Activated CD8-positive, alpha-beta memory T cell treated with anti-CD3 and anti-CD28 coated beads for 36 hours (primary cell): ENCODE data around the gene GIPC3. TPM values are rescaled to one million over a fixed set of nuclear protein-coding genes. Genes with fewer than 3 reads are reported as not detected.

Source experiments
- CTCF ChIA-PET: fragments of 350-600 bp; sonication (Branson Sonifier 250); formaldehyde crosslinking; loops from one replicate; lab custom pipeline; 2021; ENCODE audit warnings: antibody characterized with exemption; lab: Charles Lee
- POLR2A ChIA-PET: fragments of 350-600 bp; sonication (Branson Sonifier 250); formaldehyde crosslinking; loops from one replicate; lab custom pipeline; 2021; ENCODE audit warnings: antibody characterized with exemption; lab: Charles Lee
- total RNA-seq, 2 experiments: library from RNA; stranded (reverse); gene quantifications; one replicate each; pipeline ENCODE4 v1.2.3, GENCODE V29; 2021

GIPC3 gene
- total RNA-seq, 2 experiments from 2014 or later, result 0.44 to 0.67 TPM

DNA sequence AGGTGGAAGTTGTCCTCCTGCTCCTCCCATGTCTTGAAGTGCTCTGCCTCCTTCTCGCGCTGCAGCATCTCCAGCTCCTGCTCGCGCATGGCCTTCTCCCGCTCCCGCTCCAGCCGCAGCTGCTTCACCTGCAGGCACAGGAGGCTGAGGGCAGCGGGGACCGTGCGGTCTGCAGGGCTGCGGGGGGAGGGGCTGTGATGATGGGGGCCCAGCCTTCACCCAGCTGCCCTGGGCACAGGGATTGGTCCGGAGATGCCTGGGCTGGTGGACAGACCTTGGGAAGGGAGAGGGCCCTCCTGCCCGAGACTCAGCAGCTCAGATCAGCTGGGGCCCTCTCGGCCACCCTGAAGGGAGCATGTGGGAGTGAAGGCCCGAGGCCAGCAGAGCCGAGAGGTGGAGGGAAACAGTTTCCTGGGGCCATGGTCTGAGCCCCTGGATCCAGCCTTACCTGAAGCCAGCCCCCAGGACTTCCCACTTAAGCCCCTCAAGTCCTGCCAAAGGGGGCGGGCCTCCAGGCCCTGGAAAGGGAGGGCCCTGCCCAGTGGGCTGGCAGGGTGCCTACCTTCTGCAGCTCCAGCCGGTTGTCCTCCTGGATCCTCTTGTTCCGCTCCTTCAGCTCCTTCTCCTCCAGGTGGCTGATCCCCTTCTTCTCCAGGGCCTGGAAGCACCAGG is 35.0 kb downstream of the GIPC3 start:
- CTCF ChIA-PET, result interaction anchor here (1.0 to 1.7 kb wide), 4 partner anchors 12 to 35 kb away, joined by 3 to 4 read pairs (median 4); partner anchors contain the start of gene GIPC3
- POLR2A ChIA-PET, result no interaction called here

DNA sequence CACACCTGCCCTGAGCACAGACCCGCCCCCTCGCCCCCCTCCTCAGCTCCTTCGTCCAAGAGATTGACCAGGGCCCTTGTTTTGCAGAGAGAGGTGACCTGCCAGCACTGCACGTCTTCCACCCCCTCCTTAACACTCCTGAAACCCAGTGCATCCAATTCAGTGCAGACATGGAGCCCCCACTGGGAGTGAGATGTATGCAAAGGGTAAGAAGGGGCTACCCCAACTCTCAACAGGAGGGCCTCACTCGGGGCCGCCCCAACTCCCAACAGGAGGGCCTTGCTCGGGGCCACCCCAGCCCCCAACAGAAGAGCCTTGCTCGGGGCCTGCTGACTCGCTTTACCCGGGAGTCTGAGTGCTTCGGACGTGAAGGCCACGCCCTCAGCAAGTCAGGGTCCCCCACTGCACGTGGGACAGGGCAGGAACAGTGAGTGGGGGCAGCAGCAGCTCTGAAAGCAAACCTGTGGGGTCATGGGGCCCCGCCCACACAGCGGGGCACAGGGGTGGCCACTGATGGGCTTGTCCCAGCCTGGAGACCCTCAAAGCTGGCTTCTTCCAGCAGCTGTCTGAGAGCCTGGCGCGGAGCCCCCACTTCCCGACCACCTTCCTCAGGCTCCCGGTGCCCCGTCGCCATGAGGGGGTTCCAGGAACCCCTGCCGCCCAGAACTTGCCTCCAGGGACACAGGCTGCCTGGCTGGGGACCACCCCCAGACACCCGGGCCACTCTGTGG is 35.7 kb downstream of the GIPC3 start:
- ChIA-PET POLR2A (no interaction called here), CTCF (interaction anchor here (1.0 to 1.7 kb wide), 3 partner anchors 13 to 36 kb away, joined by 3 to 4 read pairs (median 4); partner anchors contain the start of gene GIPC3)

DNA sequence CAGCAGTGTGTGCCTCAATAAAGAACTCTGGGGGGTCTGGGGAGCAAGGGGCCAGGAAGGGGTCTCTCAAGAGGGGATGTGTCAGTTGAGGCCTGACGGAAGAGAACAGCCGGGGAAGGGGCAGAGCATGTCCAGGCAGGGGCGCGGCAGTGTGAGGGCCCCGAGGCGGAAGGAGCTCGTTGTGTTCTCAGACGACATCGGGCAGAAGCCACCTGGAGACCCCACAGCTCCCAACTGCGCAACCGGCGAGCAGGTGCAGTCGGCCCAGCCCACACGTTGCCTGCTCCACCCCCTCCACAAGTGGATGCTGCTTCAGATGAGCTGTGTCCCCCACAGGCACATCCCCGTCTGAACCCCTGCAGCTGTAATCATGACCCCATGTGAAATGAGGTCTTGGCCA is 36.4 kb downstream of the GIPC3 start:
- ChIA-PET POLR2A (no interaction called here), CTCF (interaction anchor here (0.6 to 1.7 kb wide), 2 partner anchors 13 kb away, joined by 3 to 4 read pairs; no protein-coding TSS in a partner anchor)

DNA sequence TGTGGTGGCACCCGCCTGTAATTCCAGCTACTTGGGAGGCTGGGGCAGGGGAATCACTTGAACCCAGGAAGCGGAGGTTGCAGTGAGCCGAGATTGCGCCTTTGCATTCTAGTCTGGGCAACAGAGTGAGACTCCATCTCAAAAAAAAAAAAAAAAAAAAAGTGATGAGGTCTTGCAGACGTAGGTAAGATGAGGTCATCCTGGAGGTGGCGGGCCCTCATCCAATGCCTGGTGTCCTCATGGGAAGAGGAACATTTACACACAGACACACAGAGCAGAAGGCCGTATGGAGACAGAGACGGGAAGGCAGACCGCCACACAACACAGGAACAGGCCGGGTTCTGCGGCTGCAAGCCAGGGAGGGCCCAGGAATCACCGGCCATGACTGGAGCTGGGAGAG is 36.9 kb downstream of the GIPC3 start:
- POLR2A ChIA-PET, result no interaction called here

DNA sequence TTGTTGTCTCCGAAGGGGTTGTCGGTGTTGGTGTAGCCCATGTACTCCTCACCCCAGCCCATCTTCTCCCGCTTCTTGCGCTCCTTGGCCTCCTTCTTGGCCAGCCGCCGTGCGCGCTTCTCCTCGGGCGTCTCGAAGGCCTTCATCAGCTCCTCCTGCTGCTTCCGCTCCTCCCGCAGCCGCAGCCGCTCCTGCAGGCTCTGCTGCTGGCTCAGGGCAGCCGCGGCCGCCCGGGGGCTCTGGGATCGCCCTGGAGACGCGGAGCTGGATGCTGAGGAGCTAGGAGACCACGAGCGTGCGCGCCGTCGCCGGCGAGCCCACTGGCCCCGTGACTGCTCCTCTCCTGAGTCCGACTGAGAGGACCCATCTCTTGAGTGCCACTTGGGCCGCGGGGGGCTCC is 38.4 kb downstream of the GIPC3 start:
- POLR2A ChIA-PET, result no interaction called here
- CTCF ChIA-PET, result no interaction called here

More for the DNA sequence above, 36.9 kb downstream of the GIPC3 start:
- CTCF ChIA-PET, result interaction anchor here (0.6 kb wide), 1 partner anchor 13 kb away, joined by 3 read pairs; no protein-coding TSS in a partner anchor

DNA sequence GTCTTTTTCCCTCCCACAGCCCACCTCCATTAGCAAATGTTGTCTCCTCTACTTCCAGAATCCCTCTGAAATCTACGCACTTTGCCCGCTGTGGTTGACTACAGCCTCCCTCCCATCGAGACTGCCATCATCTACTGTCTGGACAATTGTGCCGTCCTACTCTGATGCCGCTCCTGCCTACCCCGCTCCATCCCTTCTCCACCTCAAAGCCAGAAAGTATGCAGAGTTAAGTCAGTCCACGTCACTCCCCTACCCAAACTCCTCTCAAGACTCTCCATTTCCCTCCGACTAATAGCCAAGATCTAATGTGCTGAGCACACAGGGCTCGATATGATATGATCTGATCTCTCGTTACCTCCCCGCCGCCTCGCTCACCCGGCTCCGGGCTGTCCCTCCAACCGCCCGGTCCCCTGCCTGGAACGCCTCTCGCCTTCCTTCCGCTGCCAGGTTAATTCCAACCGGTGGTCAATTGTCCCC is 40.8 kb downstream of the GIPC3 start:
- ChIA-PET POLR2A (no interaction called here), CTCF (interaction anchor here (1.3 kb wide), 1 partner anchor 41 kb away, joined by 5 read pairs; no protein-coding TSS in a partner anchor)

GRCh38 chr19:3626473-3627350 is 41.4 kb downstream of the GIPC3 start, which contains the start of gene CACTIN:
Gene CACTIN (minus strand): TSS chr19:3626790. CDS start chr19:3626762, 28 bp downstream.
- CTCF ChIA-PET, result interaction anchor here (1.0 to 1.3 kb wide), 2 partner anchors 19 to 344 kb away, joined by 3 read pairs; partner anchors contain the start of gene DAPK3
- POLR2A ChIA-PET, result no interaction called here

- POLR2A ChIA-PET, result no interaction called here
- CTCF ChIA-PET, result interaction anchor here (0.6 to 1.3 kb wide), 3 partner anchors 20 to 344 kb away, joined by 3 read pairs; partner anchors contain the start of gene DAPK3
Observed at GRCh38 chr19:3627351-3627723, 42.1 kb downstream of the GIPC3 start.

- CTCF ChIA-PET, result interaction anchor here (1.8 kb wide), 1 partner anchor 42 kb away, joined by 6 read pairs; no protein-coding TSS in a partner anchor
- POLR2A ChIA-PET, result interaction anchor here (0.6 to 0.7 kb wide), 2 partner anchors 168 to 342 kb away, joined by 3 to 6 read pairs; no protein-coding TSS in a partner anchor
Observed at GRCh38 chr19:3628766-3629165, 43.5 kb downstream of the GIPC3 start.

GRCh38 chr19:3631053-3631861 is 46.0 kb downstream of the GIPC3 start:
- ChIA-PET CTCF (no interaction called here), POLR2A (no interaction called here)

DNA sequence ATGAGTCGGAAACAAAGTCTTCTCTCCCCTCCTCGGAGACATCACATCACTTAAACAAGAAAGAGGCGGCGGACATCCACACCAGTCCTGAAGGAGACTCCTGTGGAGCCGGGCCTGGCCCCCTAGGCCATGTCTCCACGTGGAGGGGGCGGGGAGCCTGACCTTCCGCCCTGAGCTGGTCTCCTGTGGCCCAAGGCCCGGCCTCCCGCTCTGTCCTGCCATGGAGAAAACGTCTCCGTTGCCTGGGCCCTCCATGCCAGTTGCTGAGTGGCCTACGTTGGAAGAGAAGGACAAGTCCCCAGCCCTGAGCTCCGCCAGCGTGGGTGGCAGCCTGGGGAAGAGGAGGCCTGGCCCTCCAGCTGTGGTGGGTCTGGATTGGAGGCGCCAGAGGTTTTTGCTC is 46.8 kb downstream of the GIPC3 start:
- CTCF ChIA-PET, result no interaction called here
- POLR2A ChIA-PET, result no interaction called here

DNA sequence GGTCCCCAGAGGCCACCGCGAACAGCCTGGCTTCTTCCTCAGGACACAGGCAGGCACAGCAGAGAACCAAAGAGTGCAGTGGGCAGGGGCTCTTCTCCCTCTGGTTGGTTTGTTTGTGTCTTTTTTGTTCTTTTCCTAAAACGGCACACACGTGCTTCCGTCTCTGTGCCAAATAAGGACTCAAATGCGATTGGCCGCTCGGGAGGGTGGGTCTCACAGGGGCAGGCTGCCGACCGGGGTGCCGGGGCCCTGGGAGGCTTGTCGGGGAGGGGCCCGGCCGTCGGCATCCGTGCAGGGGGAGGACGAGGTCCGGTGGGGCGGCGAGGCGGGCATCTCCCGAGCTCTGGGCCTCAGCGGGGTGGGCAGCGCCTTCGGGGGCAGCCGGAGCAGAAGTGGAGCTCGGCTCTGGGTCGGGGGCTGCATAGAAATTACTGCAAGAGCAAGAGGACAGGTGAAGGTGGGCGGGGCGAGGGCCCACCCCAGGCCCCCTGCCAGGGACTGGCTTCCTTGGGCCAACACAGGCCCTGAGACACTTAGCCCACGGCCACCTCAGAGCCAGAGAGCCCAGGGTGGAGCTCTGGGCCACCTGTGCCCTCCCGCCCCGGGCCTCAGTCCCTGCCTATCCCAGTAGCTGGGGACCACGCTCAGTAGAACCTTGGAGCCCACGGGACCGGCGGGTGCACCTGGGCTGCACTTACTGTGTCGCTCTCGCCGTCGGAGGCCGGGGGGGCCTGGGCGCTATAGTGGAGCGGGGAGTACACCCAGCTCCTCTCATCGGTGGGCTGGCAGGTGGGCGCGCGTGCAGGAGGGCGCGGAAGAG is 47.7 kb downstream of the GIPC3 start:
- CTCF ChIA-PET, result no interaction called here
- POLR2A ChIA-PET, result no interaction called here

DNA sequence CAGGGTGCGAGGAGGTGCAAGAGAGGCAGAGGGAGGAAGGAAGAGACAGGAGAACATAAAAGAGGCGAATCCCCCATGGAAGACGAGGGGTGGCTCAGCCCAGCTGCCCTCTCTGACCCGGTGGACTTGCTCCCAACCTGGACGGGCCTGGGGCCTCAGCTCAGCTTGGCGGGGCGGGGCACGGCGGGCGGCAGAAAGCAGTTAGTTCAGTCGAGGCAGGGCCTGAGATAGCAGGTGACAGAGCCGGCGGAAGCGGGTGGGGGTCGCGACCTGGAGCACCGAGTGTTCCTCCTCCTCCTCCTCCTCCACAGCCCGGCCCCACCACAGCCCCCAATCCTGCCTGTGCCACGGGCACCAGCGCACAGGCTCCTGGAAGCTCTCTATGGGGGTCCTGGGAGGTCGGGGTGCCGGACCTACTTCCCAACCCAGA is 48.3 kb downstream of the GIPC3 start:
- POLR2A ChIA-PET, result no interaction called here
- CTCF ChIA-PET, result no interaction called here

GRCh38 chr19:3634496-3635045 is 49.3 kb downstream of the GIPC3 start:
- POLR2A ChIA-PET, result no interaction called here
- CTCF ChIA-PET, result no interaction called here

GRCh38 chr19:3636506-3636905 is 51.2 kb downstream of the GIPC3 start:
- ChIA-PET CTCF (no interaction called here), POLR2A (no interaction called here)

GRCh38 chr19:3636962-3637361 is 51.7 kb downstream of the GIPC3 start:
- POLR2A ChIA-PET, result no interaction called here

DNA sequence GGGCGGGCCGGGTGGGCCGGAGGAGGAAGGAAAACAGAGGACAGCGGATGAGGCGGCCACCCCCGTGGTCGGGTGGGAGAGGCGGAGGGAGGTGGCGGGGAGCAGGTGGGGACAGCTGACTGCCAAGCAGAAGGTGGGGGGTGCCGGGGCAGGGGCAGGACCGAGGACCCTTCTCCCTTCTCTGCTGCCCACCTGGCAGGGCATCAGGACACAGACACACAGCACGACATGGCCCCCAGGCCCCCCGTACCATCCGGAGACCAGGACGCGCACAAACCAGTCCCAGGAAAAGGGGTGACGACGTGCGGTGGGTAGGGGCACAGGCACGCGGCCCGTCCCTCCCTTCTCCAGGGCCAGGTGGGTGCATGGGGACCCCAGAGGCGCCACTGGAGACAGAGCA is 52.3 kb downstream of the GIPC3 start:
- CTCF ChIA-PET, result no interaction called here
- POLR2A ChIA-PET, result no interaction called here

More at GRCh38 chr19:3636962-3637361, 51.7 kb downstream of the GIPC3 start:
- CTCF ChIA-PET, result no interaction called here
